Kidney (tissue), 14 donors: Measurements from ENCODE around the gene MYO9B. TPM values are rescaled to one million over a fixed set of nuclear protein-coding genes. Genes with fewer than 3 reads are reported as not detected.
A peak's percentile ranks its signal among the peaks of the same experiment; 100 is the strongest.

Source experiments
- DNase-seq, 5 donors: peaks; one replicate each; pipeline ENCODE4 v3.0.0-alpha.2; 2013 to 2020
- FAIRE-seq: peaks from 2 replicates; lab custom pipeline; 2012; peaks lifted over from hg19 to GRCh38; lab: Jason Lieb, UNC
- H3K27ac ChIP-seq, 2 donors: one replicate each; pipeline ENCODE4 v1.7.0; 2013; ENCODE audit warnings: low read depth in 2 of 2, low read length in 2 of 2, inconsistent platforms in 1 of 2
- H3K27me3 ChIP-seq: one replicate; pipeline ENCODE4 v1.7.1; 2013; ENCODE audit warnings: low read length, inconsistent platforms; ENCODE audit not compliant: control insufficient read depth, insufficient read depth
- H3K36me3 ChIP-seq, 3 donors: one replicate each; pipeline versions ENCODE4 v1.7.0 to v1.7.1; 2013; ENCODE audit warnings: low read length in 3 of 3, control low read depth in 1 of 3, inconsistent platforms in 1 of 3; ENCODE audit not compliant: insufficient read depth in 3 of 3, control insufficient read depth in 2 of 3
- H3K4me1 ChIP-seq, 3 donors: one replicate each; pipeline versions ENCODE4 v1.7.0 to v1.7.1; 2013; ENCODE audit warnings: low read length in 3 of 3, inconsistent platforms in 1 of 3, low read depth in 1 of 3; ENCODE audit not compliant: control insufficient read depth in 2 of 3, insufficient read depth in 2 of 3
- H3K4me3 ChIP-seq, 3 donors: one replicate each; pipeline versions ENCODE4 v1.7.0 to v1.8.1; 2013; ENCODE audit warnings: low read length in 3 of 3, control low read depth in 1 of 3, inconsistent platforms in 1 of 3
- H3K9ac ChIP-seq, 3 donors: one replicate each; pipeline versions ENCODE4 v1.7.0 to v1.7.1; 2013; ENCODE audit warnings: low read length in 3 of 3, control low read depth in 1 of 3, inconsistent platforms in 1 of 3
- H3K9me3 ChIP-seq, 3 donors: one replicate each; pipeline versions ENCODE4 v1.7.0 to v1.7.1; 2013; ENCODE audit warnings: low read length in 3 of 3, control low read depth in 1 of 3, inconsistent platforms in 1 of 3; ENCODE audit not compliant: control insufficient read depth in 2 of 3, insufficient read depth in 1 of 3
- CTCF ChIP-seq: IDR thresholded peaks from 3 replicates; pipeline ENCODE4 v1.5.1; 2012; ENCODE audit warnings: mild to moderate bottlenecking, moderate library complexity, borderline replicate concordance; ENCODE audit not compliant: insufficient read depth; ENCODE audit errors: extremely low read depth
- intact Hi-C: fragments of 100-400 bp; cut with DNase I; formaldehyde crosslinking; loops from one replicate; pipeline ENCODE4 v1.11.1; 2022
- polyA plus RNA-seq: library from polyadenylated mRNA; stranded (reverse); fragments of 350-450 nt; fragmentation: Illumina TruSeq; extraction: RNeasy Lipid Tissue Mini Kit (QIAGEN cat#74804); gene quantifications from one replicate; pipeline ENCODE4 v1.2.3, GENCODE V29; 2014; ENCODE audit warnings: low read depth, low replicate concordance; ENCODE audit not compliant: insufficient read depth
- total RNA-seq: library from RNA; stranded (reverse); fragmentation: NEBNext Ultra II Directional; extraction: Animal tissue kit (Norgen Biotek cat#: 25700); gene quantifications from one replicate; pipeline ENCODE4 v1.2.1, GENCODE V29; 2021
- donor health status: control.
- donor health status: control.
- donor health status: control.
- donor health status: control.
- donor health status: control.
- donor health status: DM: yes; HTN: yes; CAD: no.
- donor health status: Normal renal cell carcinoma (clear cell type).

The MYO9B gene
- total and polyA plus RNA-seq, 2 donors from 2014 or later = 14.7 to 68.1 TPM

- DNase-seq = no peak
- Histone ChIP-seq H3K27ac (no peak overlapping the region), H3K36me3 (no peaks in the 10 kb centered on the region), H3K9me3 (no peaks in the 10 kb centered on the region), H3K27me3 (no peaks in the 10 kb centered on the region), H3K9ac (no peak overlapping the region), H3K4me3 (no peak overlapping the region), H3K4me1 (peaks cover 0 to 8% (median 0%) of the 10 kb centered on the region in 3 donors)
- no peak for TF ChIP-seq CTCF
- intact Hi-C loops = no loop called here
- FAIRE-seq = no peak
Observed at GRCh38 chr19:17125062-17125727, 49.6 kb downstream of the MYO9B start.

- TF ChIP-seq CTCF = no peak
- peaks cover 0 to 8% (median 0%) of the 10 kb centered on the region in 3 donors for H3K4me1 ChIP-seq
- no peaks in the 10 kb centered on the region for H3K36me3 ChIP-seq
- FAIRE-seq (no peak), DNase-seq (peak; percentile 27 to 79 (median 55))
- H3K9ac ChIP-seq = no peak overlapping the region
- H3K9me3 ChIP-seq = no peaks in the 10 kb centered on the region
- H3K27me3 ChIP-seq = no peaks in the 10 kb centered on the region
- H3K27ac ChIP-seq = peak overlapping the region; percentile 1 to 60
- intact Hi-C loops = no loop called here
- no peak overlapping the region for H3K4me3 ChIP-seq
Observed at GRCh38 chr19:17125728-17126677, 50.4 kb downstream of the MYO9B start.

- H3K4me3 ChIP-seq = no peak overlapping the region
Observed at GRCh38 chr19:17127671-17128070, 52.1 kb downstream of the MYO9B start.

More at GRCh38 chr19:17127671-17128070, 52.1 kb downstream of the MYO9B start:
- Histone ChIP-seq H3K36me3 (no peaks in the 10 kb centered on the region), H3K9me3 (no peaks in the 10 kb centered on the region), H3K4me1 (peaks cover 0 to 8% (median 0%) of the 10 kb centered on the region in 3 donors), H3K27me3 (no peaks in the 10 kb centered on the region), H3K9ac (no peak overlapping the region), H3K27ac (no peak overlapping the region)
- FAIRE-seq = no peak
- TF ChIP-seq CTCF = no peak
- no peak for DNase-seq
- intact Hi-C loops = no loop called here
